ENCODE results near the gene CIP2A.
A peak's percentile ranks its signal among the peaks of the same experiment; 100 is the strongest.

The CIP2A gene

GRCh38 chr3:108598375-108598774, 9.1 kb upstream of the CIP2A start:
- H3K27ac ChIP-seq (ENCODE audit: low read depth, low read length, poor library complexity, severe bottlenecking), result no peak overlapping the region
- no peaks in the 10 kb centered on the region for H3K9me2 ChIP-seq (ENCODE audit: low read depth, low read length)
- H3K9ac ChIP-seq (ENCODE audit: low read length), result no peak overlapping the region
- TF ChIP-seq CTCF (IDR thresholded peaks at IDR 0.05; ENCODE audit: low read length), result no peak
- TF ChIP-seq EZH2 (IDR thresholded peaks at IDR 0.05; ENCODE audit: borderline replicate concordance, low read length), result no peak
- no peak overlapping the region for H2AFZ ChIP-seq (ENCODE audit: low read length)
- H3K9me3 ChIP-seq (ENCODE audit: low read length), result 0 out of 2 replicates have a peak, but pooled peaks cover 4% of the 10 kb centered on the region
- H3K4me3 ChIP-seq (ENCODE audit: low read depth, low read length, poor library complexity, severe bottlenecking), result no peak overlapping the region
- H3F3A ChIP-seq (ENCODE audit: insufficient read depth, low read length), result no peaks in the 10 kb centered on the region
- H3K79me2 ChIP-seq (ENCODE audit: insufficient read depth, low read length), result no peaks in the 10 kb centered on the region
- peaks cover 17% of the 10 kb centered on the region for H3K36me3 ChIP-seq (ENCODE audit: insufficient read depth, low read length)
- no peak overlapping the region for H3K4me2 ChIP-seq (ENCODE audit: low read length)
- H3K4me1 ChIP-seq (ENCODE audit: insufficient read depth, low read length, severe bottlenecking), result peaks cover 23% of the 10 kb centered on the region
- no peaks in the 10 kb centered on the region for H3K27me3 ChIP-seq (ENCODE audit: insufficient read depth, low read length)
- no peaks in the 10 kb centered on the region for H4K20me1 ChIP-seq (ENCODE audit: insufficient read depth, low read length)

GRCh38 chr3:108595321-108595720, 6.1 kb upstream of the CIP2A start:
- TF ChIP-seq EZH2 (IDR thresholded peaks at IDR 0.05; ENCODE audit: borderline replicate concordance, low read length) (no peak), CTCF (IDR thresholded peaks at IDR 0.05; ENCODE audit: low read length) (no peak)
- no peaks in the 10 kb centered on the region for H3K9me3 ChIP-seq (ENCODE audit: low read length)
- no peak overlapping the region for H2AFZ ChIP-seq (ENCODE audit: low read length)
- no peak overlapping the region for H3K9ac ChIP-seq (ENCODE audit: low read length)
- peaks cover 2% of the 10 kb centered on the region; the same call in 1 of the 2 replicates for H3K36me3 ChIP-seq (ENCODE audit: insufficient read depth, low read length)
- peaks cover 32% of the 10 kb centered on the region for H3K4me1 ChIP-seq (ENCODE audit: insufficient read depth, low read length, severe bottlenecking)
- no peaks in the 10 kb centered on the region for H3F3A ChIP-seq (ENCODE audit: insufficient read depth, low read length)
- H3K4me2 ChIP-seq (ENCODE audit: low read length), result no peak overlapping the region
- peaks cover 3% of the 10 kb centered on the region for H3K79me2 ChIP-seq (ENCODE audit: insufficient read depth, low read length)
- no peak overlapping the region for H3K27ac ChIP-seq (ENCODE audit: low read depth, low read length, poor library complexity, severe bottlenecking)
- no peak overlapping the region for H3K4me3 ChIP-seq (ENCODE audit: low read depth, low read length, poor library complexity, severe bottlenecking)
- H3K9me2 ChIP-seq (ENCODE audit: low read depth, low read length), result no peaks in the 10 kb centered on the region
- H3K27me3 ChIP-seq (ENCODE audit: insufficient read depth, low read length), result no peaks in the 10 kb centered on the region
- no peaks in the 10 kb centered on the region for H4K20me1 ChIP-seq (ENCODE audit: insufficient read depth, low read length)

GRCh38 chr3:108590460-108590859, 1.2 kb upstream of the CIP2A start:
- H3K79me2 ChIP-seq (ENCODE audit: insufficient read depth, low read length), result peaks cover 45% of the 10 kb centered on the region

More at GRCh38 chr3:108590460-108590859, 1.2 kb upstream of the CIP2A start:
- Histone ChIP-seq H3K9ac (ENCODE audit: low read length) (peak overlapping the region; percentile 85), H3K27me3 (ENCODE audit: insufficient read depth, low read length) (no peaks in the 10 kb centered on the region), H3K9me2 (ENCODE audit: low read depth, low read length) (no peaks in the 10 kb centered on the region), H3K4me3 (ENCODE audit: low read depth, low read length, poor library complexity, severe bottlenecking) (peak overlapping the region; percentile 67), H2AFZ (ENCODE audit: low read length) (no peak overlapping the region), H3K4me1 (ENCODE audit: insufficient read depth, low read length, severe bottlenecking) (peaks cover 51% of the 10 kb centered on the region), H3F3A (ENCODE audit: insufficient read depth, low read length) (no peaks in the 10 kb centered on the region), H3K36me3 (ENCODE audit: insufficient read depth, low read length) (peaks cover 12% of the 10 kb centered on the region), H3K4me2 (ENCODE audit: low read length) (peak overlapping the region; percentile 84), H4K20me1 (ENCODE audit: insufficient read depth, low read length) (no peaks in the 10 kb centered on the region), H3K27ac (ENCODE audit: low read depth, low read length, poor library complexity, severe bottlenecking) (peak overlapping the region; percentile 89), H3K9me3 (ENCODE audit: low read length) (no peaks in the 10 kb centered on the region)
- TF ChIP-seq CTCF (IDR thresholded peaks at IDR 0.05; ENCODE audit: low read length), result no peak
- no peak for TF ChIP-seq EZH2 (IDR thresholded peaks at IDR 0.05; ENCODE audit: borderline replicate concordance, low read length)
